HEK293 (cell line): ENCODE results near the gene TLR4.

Source experiments
- CTCF ChIA-PET: fragments of 350-600 bp; formaldehyde crosslinking; extraction: SDS; loops from one replicate; lab custom pipeline; 2021; ENCODE audit warnings: antibody characterized with exemption; lab: Yijun Ruan, JAX
- POLR2A ChIA-PET: fragments of 300-600 bp; formaldehyde crosslinking; extraction: SDS; loops from one replicate; lab custom pipeline; 2020; ENCODE audit warnings: antibody characterized with exemption, inconsistent platforms; lab: Yijun Ruan, JAX
- H3K27ac ChIP-seq: fragments of 200-500 bp; sonication (Bioruptor generic); 2 replicates; pipeline ENCODE4 v1.5.1; 2014; ENCODE audit warnings: low read depth, low read length, control low read depth, inconsistent platforms; ENCODE audit errors: extremely low read depth
- H3K36me3 ChIP-seq, 2 experiments: fragments of 200-500 bp in 1 of 2; sonication (Bioruptor generic) in 1 of 2; 1 replicate in 1 of 2; 2 replicates in 1 of 2; pipeline ENCODE4 v1.5.1; 2014 to 2017; ENCODE audit warnings: inconsistent platforms in 2 of 2, low read length in 2 of 2; ENCODE audit not compliant: control insufficient read depth in 2 of 2, insufficient read depth in 1 of 2
- H3K4me1 ChIP-seq: fragments of 200-500 bp; sonication (Bioruptor generic); 2 replicates; pipeline ENCODE4 v1.5.1; 2014; ENCODE audit warnings: mild to moderate bottlenecking, low read length, inconsistent platforms; ENCODE audit not compliant: control insufficient read depth, insufficient read depth
- H3K4me3 ChIP-seq: 2 replicates; pipeline ENCODE4 v1.5.1; 2011; ENCODE audit warnings: low read depth, mild to moderate bottlenecking, control low read depth, low read length, moderate library complexity
- H3K9me3 ChIP-seq: fragments of 200-500 bp; sonication (Bioruptor generic); 2 replicates; pipeline ENCODE4 v1.5.1; 2014; ENCODE audit warnings: low read depth, low read length, inconsistent platforms; ENCODE audit not compliant: control insufficient read depth, insufficient read depth
- BCL11B ChIP-seq: fragments of 450-650 bp; formaldehyde crosslinking; IDR thresholded peaks from 2 replicates; pipeline ENCODE4 v1.5.1; 2016; ENCODE audit warnings: low read depth, missing biosample characterization, missing genetic modification characterization
- SP3 ChIP-seq: fragments of 450-650 bp; formaldehyde crosslinking; IDR thresholded peaks from 2 replicates; pipeline ENCODE4 v1.5.1; 2016; ENCODE audit warnings: missing biosample characterization, missing genetic modification characterization
- SP7 ChIP-seq: fragments of 450-650 bp; formaldehyde crosslinking; IDR thresholded peaks from 2 replicates; pipeline ENCODE4 v1.5.1; 2016; ENCODE audit warnings: missing biosample characterization, missing genetic modification characterization
- ZBTB11 ChIP-seq: fragments of 450-650 bp; formaldehyde crosslinking; conservative IDR thresholded peaks from 2 replicates; pipeline ENCODE4 v1.5.1; 2016; ENCODE audit warnings: low read depth, missing biosample characterization, missing genetic modification characterization
- ZFP41 ChIP-seq: fragments of 450-650 bp; formaldehyde crosslinking; IDR thresholded peaks from 2 replicates; pipeline ENCODE4 v1.5.1; 2016; ENCODE audit warnings: missing biosample characterization, missing genetic modification characterization, borderline replicate concordance
- ZNF10 ChIP-seq: fragments of 450-650 bp; formaldehyde crosslinking; IDR thresholded peaks from 2 replicates; pipeline ENCODE4 v1.5.1; 2017; ENCODE audit warnings: missing biosample characterization, missing genetic modification characterization
- ZNF132 ChIP-seq: fragments of 450-650 bp; formaldehyde crosslinking; IDR thresholded peaks from 2 replicates; pipeline ENCODE4 v1.5.1; 2017; ENCODE audit warnings: missing biosample characterization, missing genetic modification characterization, borderline replicate concordance
- ZNF202 ChIP-seq: fragments of 450-650 bp; formaldehyde crosslinking; IDR thresholded peaks from 2 replicates; pipeline ENCODE4 v1.5.1; 2016; ENCODE audit warnings: missing biosample characterization, missing genetic modification characterization, borderline replicate concordance
- ZNF274 ChIP-seq, 2 experiments: fragments of 200-500 bp in 1 of 2; fragments of 450-650 bp in 1 of 2; sonication (Bioruptor generic) in 1 of 2; formaldehyde crosslinking in 1 of 2; IDR thresholded peaks; 2 replicates each; pipeline versions ENCODE4 v1.5.1 to v1.6.1; 2014 to 2016; ENCODE audit warnings: borderline replicate concordance in 1 of 2, inconsistent platforms in 1 of 2, low read length in 1 of 2, missing biosample characterization in 1 of 2, missing genetic modification characterization in 1 of 2
- ZNF302 ChIP-seq: fragments of 450-650 bp; formaldehyde crosslinking; IDR thresholded peaks from 2 replicates; pipeline ENCODE4 v1.5.1; 2016; ENCODE audit warnings: missing biosample characterization, missing genetic modification characterization, low read depth
- ZNF433 ChIP-seq: fragments of 450-650 bp; formaldehyde crosslinking; IDR thresholded peaks from 2 replicates; pipeline ENCODE4 v1.5.1; 2016; ENCODE audit warnings: missing biosample characterization, missing genetic modification characterization, low read depth
- ZNF488 ChIP-seq: fragments of 450-650 bp; formaldehyde crosslinking; IDR thresholded peaks from 2 replicates; pipeline ENCODE4 v1.5.1; 2016; ENCODE audit warnings: missing biosample characterization, missing genetic modification characterization
- ZNF513 ChIP-seq: fragments of 450-650 bp; IDR thresholded peaks from 2 replicates; pipeline ENCODE4 v1.5.1; 2018; ENCODE audit warnings: missing biosample characterization, missing genetic modification characterization
- ZNF580 ChIP-seq: fragments of 450-650 bp; formaldehyde crosslinking; IDR thresholded peaks from 2 replicates; pipeline ENCODE4 v1.5.1; 2016; ENCODE audit warnings: missing biosample characterization, missing genetic modification characterization
- ZNF624 ChIP-seq: fragments of 450-650 bp; formaldehyde crosslinking; IDR thresholded peaks from 2 replicates; pipeline ENCODE4 v1.5.1; 2017; ENCODE audit warnings: missing biosample characterization, missing genetic modification characterization
- ZNF664 ChIP-seq: fragments of 450-650 bp; formaldehyde crosslinking; IDR thresholded peaks from 2 replicates; pipeline ENCODE4 v1.5.1; 2016; ENCODE audit warnings: missing biosample characterization, missing genetic modification characterization
- ZNF701 ChIP-seq: fragments of 450-650 bp; formaldehyde crosslinking; IDR thresholded peaks from 2 replicates; pipeline ENCODE4 v1.5.1; 2016; ENCODE audit warnings: missing biosample characterization, missing genetic modification characterization
- ZSCAN23 ChIP-seq: fragments of 450-650 bp; formaldehyde crosslinking; IDR thresholded peaks from 2 replicates; pipeline ENCODE4 v1.5.1; 2016; ENCODE audit warnings: missing biosample characterization, missing genetic modification characterization
- ZSCAN5A ChIP-seq: fragments of 450-650 bp; formaldehyde crosslinking; IDR thresholded peaks from 2 replicates; pipeline ENCODE4 v1.5.1; 2016; ENCODE audit warnings: missing biosample characterization, missing genetic modification characterization
- TF ChIP-seq, protein P1 (sequence below): IDR thresholded peaks from 2 replicates; pipeline ENCODE4 v1.6.1; 2011; ENCODE audit warnings: mild to moderate bottlenecking, low read depth, low read length, borderline replicate concordance
- TF ChIP-seq, protein P2 (sequence below): fragments of 450-650 bp; formaldehyde crosslinking; IDR thresholded peaks from 2 replicates; pipeline ENCODE4 v1.5.1; 2017; ENCODE audit warnings: missing biosample characterization, mild to moderate bottlenecking, missing genetic modification characterization, moderate library complexity
- TF ChIP-seq, protein P3 (sequence below): fragments of 450-650 bp; formaldehyde crosslinking; IDR thresholded peaks from 2 replicates; pipeline ENCODE4 v1.5.1; 2017; ENCODE audit warnings: missing biosample characterization, missing genetic modification characterization

The TLR4 gene

GRCh38 chr9:117672369-117672768, 31.8 kb upstream of the TLR4 start:
- Histone ChIP-seq H3K4me1 (no peaks in the 10 kb centered on the region), H3K36me3 (no peaks in the 10 kb centered on the region), H3K27ac (no peak overlapping the region), H3K9me3 (no peaks in the 10 kb centered on the region), H3K4me3 (no peak overlapping the region)
- POLR2A ChIA-PET = no interaction called here
- TF ChIP-seq, protein P1, sequence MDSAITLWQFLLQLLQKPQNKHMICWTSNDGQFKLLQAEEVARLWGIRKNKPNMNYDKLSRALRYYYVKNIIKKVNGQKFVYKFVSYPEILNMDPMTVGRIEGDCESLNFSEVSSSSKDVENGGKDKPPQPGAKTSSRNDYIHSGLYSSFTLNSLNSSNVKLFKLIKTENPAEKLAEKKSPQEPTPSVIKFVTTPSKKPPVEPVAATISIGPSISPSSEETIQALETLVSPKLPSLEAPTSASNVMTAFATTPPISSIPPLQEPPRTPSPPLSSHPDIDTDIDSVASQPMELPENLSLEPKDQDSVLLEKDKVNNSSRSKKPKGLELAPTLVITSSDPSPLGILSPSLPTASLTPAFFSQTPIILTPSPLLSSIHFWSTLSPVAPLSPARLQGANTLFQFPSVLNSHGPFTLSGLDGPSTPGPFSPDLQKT = no peak
- TF ChIP-seq ZNF132 = no peak
- CTCF ChIA-PET = no interaction called here

- ChIA-PET POLR2A (no interaction called here), CTCF (interaction anchor here (0.5 to 0.6 kb wide), 3 partner anchors 10 to 178 kb away, joined by 3 read pairs; no protein-coding TSS in a partner anchor)
- no peaks in the 10 kb centered on the region for H3K4me1 ChIP-seq
- TF ChIP-seq ZSCAN23 (tag by site-specific recombination) (no peak), ZNF202 (no peak), ZNF433 (no peak), ZFP41 (tag by site-specific recombination) (no peak), ZNF580 (tag by site-specific recombination) (no peak), ZNF664 (tag by site-specific recombination) (no peak), BCL11B (no peak), SP7 (no peak), ZNF488 (tag by site-specific recombination) (no peak), SP3 (tag by site-specific recombination) (no peak), ZNF701 (tag by site-specific recombination) (no peak), ZNF513 (no peak), ZBTB11 (no peak), ZNF274 (IDR thresholded peaks at IDR 0.05; ENCODE audit: low read length) (no peak), ZNF274 (tag by site-specific recombination; IDR thresholded peaks at IDR 0.05; ENCODE audit: borderline replicate concordance) (no peak), ZSCAN5A (tag by site-specific recombination) (no peak), ZNF624 (tag by site-specific recombination) (no peak), ZNF10 (tag by site-specific recombination) (no peak), ZNF302 (tag by site-specific recombination) (no peak)
- TF ChIP-seq, protein P2, sequence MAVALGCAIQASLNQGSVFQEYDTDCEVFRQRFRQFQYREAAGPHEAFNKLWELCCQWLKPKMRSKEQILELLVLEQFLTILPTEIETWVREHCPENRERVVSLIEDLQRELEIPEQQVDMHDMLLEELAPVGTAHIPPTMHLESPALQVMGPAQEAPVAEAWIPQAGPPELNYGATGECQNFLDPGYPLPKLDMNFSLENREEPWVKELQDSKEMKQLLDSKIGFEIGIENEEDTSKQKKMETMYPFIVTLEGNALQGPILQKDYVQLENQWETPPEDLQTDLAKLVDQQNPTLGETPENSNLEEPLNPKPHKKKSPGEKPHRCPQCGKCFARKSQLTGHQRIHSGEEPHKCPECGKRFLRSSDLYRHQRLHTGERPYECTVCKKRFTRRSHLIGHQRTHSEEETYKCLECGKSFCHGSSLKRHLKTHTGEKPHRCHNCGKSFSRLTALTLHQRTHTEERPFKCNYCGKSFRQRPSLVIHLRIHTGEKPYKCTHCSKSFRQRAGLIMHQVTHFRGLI (tag by site-specific recombination) = no peak
- TF ChIP-seq, protein P3, sequence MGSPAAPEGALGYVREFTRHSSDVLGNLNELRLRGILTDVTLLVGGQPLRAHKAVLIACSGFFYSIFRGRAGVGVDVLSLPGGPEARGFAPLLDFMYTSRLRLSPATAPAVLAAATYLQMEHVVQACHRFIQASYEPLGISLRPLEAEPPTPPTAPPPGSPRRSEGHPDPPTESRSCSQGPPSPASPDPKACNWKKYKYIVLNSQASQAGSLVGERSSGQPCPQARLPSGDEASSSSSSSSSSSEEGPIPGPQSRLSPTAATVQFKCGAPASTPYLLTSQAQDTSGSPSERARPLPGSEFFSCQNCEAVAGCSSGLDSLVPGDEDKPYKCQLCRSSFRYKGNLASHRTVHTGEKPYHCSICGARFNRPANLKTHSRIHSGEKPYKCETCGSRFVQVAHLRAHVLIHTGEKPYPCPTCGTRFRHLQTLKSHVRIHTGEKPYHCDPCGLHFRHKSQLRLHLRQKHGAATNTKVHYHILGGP (tag by site-specific recombination) = no peak
- no peak overlapping the region for H3K4me3 ChIP-seq
- H3K27ac ChIP-seq = no peak overlapping the region
- no peaks in the 10 kb centered on the region for H3K36me3 ChIP-seq
- no peaks in the 10 kb centered on the region for H3K9me3 ChIP-seq
Measured at GRCh38 chr9:117677572-117677971, 26.6 kb upstream of the TLR4 start.
